Measurements from ENCODE around the gene DOCK1.

DOCK1 gene

DNA sequence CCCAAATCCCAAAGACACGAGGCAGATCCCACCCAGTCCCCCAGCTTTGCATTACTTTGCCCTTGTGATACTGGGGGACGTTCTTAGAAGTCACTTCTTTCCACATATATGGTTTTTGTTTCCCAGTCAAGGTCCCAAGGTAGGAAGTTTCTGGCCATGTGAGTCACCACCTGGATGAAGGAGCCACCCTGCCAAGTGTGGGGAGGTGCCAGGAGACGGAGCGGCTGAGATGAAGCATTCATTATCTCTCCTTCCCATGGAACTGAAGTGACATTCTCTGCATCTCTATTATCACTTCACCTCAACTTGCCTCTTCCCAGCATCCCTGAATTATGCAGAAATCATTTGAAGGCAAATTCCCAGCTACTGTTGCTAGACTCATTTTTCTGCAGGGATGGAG is 427.4 kb downstream of the DOCK1 start:
- Histone ChIP-seq H3K4me3 (ENCODE audit: low read length) (no peak overlapping the region), H3K9ac (ENCODE audit: low read depth, low read length) (no peak overlapping the region), H3K36me3 (ENCODE audit: insufficient read depth, low read length) (no peaks in the 10 kb centered on the region), H3K4me1 (ENCODE audit: control insufficient read depth, insufficient read depth, low read length) (no peaks in the 10 kb centered on the region), H3K9me3 (replicated peaks; ENCODE audit: low read length) (no peaks in the 10 kb centered on the region), H3K27me3 (ENCODE audit: control insufficient read depth, insufficient read depth, low read length) (no peaks in the 10 kb centered on the region), H3K4me2 (ENCODE audit: low read length) (no peak overlapping the region)

DNA sequence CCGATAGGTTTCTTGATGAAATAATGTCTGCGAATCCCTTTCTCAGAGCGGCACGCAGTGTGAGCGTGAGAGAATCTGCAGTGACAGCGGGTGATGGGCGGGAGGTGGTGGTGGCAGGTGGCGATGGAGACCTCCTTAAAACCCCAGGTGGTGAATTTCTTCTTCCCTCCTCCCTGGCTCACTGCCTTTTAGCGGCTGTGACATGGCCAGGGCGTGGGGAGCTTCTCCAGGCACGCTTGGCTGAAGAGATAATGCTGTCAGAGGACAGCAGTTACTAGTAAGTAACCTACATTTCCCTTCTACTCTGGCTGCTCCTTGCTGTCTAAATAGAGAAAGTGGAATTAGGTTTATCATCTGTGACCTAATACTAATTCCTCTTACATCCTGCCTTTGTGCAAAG is 432.6 kb downstream of the DOCK1 start:
- H3K9me3 ChIP-seq (replicated peaks; ENCODE audit: low read length) = no peaks in the 10 kb centered on the region
- H3K9ac ChIP-seq (ENCODE audit: low read depth, low read length) = no peak overlapping the region
- H3K4me2 ChIP-seq (ENCODE audit: low read length) = no peak overlapping the region
- no peak overlapping the region for H3K4me3 ChIP-seq (ENCODE audit: low read length)
- H3K4me1 ChIP-seq (ENCODE audit: control insufficient read depth, insufficient read depth, low read length) = no peaks in the 10 kb centered on the region
- H3K36me3 ChIP-seq (ENCODE audit: insufficient read depth, low read length) = no peaks in the 10 kb centered on the region
- no peaks in the 10 kb centered on the region for H3K27me3 ChIP-seq (ENCODE audit: control insufficient read depth, insufficient read depth, low read length)

DNA sequence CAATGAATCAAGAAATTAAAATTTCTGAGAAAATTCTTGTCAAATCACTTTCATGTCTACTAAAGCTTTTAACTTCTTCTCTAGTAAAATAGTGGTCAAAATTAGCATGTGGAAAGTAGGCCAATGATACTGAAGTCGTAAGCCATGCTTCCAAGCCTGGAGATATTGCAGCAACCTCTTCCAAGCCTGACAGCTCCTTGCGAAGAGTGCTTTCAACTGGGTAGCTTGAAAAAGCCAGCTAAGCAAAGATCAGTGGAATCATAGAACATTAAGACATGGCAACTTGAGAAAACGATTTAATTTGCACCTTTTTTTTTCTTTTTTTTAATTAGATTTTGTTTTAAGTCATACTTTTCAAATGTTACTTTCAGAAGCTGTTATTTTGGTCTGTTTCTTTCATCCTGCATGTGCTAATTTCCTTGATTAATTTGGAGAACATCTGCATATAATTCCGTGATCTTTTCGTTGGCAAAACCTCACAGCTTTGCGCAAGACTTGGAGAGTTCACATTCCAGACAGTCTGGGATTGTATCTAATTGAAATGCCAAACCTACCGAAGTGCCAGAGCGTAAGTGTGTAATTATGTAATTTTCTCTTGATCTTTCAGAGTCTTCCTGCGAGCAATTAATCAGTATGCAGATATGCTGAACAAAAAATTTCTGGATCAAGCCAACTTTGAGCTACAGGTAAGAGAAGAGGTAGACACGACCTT is 433.3 kb downstream of the DOCK1 start:
- Histone ChIP-seq H3K27me3 (ENCODE audit: control insufficient read depth, insufficient read depth, low read length) (no peaks in the 10 kb centered on the region), H3K4me1 (ENCODE audit: control insufficient read depth, insufficient read depth, low read length) (no peaks in the 10 kb centered on the region), H3K4me3 (ENCODE audit: low read length) (no peak overlapping the region), H3K36me3 (ENCODE audit: insufficient read depth, low read length) (peaks cover under 1% of the 10 kb centered on the region), H3K9me3 (replicated peaks; ENCODE audit: low read length) (no peaks in the 10 kb centered on the region), H3K4me2 (ENCODE audit: low read length) (no peak overlapping the region), H3K9ac (ENCODE audit: low read depth, low read length) (no peak overlapping the region)

DNA sequence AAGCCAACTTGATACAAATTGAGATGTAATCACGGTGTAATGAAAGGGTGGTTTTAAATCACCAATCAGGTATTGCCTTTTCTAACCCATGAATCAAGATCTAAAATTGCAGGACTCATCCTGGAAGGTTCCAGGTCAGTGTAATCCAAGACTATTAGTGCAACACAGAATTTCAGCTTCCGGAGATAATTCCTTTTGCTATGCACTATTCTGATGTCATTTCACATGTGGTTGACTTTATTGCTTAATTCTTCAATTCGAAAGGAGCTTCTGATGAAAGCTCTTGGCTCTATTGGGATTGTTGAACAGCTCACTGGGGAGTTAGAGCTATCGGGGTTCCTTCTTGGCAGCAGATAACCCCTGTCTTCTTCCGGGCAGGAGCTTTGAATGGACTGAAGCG is 438.6 kb downstream of the DOCK1 start:
- peaks cover 12% of the 10 kb centered on the region for H3K36me3 ChIP-seq (ENCODE audit: insufficient read depth, low read length)
- H3K4me3 ChIP-seq (ENCODE audit: low read length) = no peak overlapping the region
- no peaks in the 10 kb centered on the region for H3K4me1 ChIP-seq (ENCODE audit: control insufficient read depth, insufficient read depth, low read length)
- no peaks in the 10 kb centered on the region for H3K9me3 ChIP-seq (replicated peaks; ENCODE audit: low read length)
- no peak overlapping the region for H3K9ac ChIP-seq (ENCODE audit: low read depth, low read length)
- H3K4me2 ChIP-seq (ENCODE audit: low read length) = no peak overlapping the region
- no peaks in the 10 kb centered on the region for H3K27me3 ChIP-seq (ENCODE audit: control insufficient read depth, insufficient read depth, low read length)

DNA sequence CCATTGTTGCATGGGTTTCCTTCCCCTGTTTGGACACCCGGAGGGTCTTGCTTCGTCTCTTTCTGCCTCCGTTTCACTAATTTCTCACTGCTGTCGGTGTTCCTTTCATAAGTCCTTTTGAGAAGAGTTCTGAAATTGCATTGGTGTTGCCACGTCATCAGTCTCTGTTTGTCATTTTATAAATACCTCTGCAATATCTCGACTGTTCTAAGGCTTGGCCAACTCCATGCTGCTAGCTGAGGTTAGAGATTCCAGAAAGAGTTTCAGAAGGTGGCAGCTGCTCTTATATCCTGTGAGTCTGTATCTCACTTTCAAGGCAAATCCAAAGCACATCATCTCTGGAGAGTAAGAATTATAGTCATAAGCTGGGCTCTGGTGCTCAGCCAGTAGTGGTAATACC is 439.1 kb downstream of the DOCK1 start:
- H3K4me2 ChIP-seq (ENCODE audit: low read length) = no peak overlapping the region
- peaks cover 12% of the 10 kb centered on the region for H3K36me3 ChIP-seq (ENCODE audit: insufficient read depth, low read length)
- H3K9me3 ChIP-seq (replicated peaks; ENCODE audit: low read length) = no peaks in the 10 kb centered on the region
- no peak overlapping the region for H3K4me3 ChIP-seq (ENCODE audit: low read length)
- H3K9ac ChIP-seq (ENCODE audit: low read depth, low read length) = no peak overlapping the region
- no peaks in the 10 kb centered on the region for H3K4me1 ChIP-seq (ENCODE audit: control insufficient read depth, insufficient read depth, low read length)
- H3K27me3 ChIP-seq (ENCODE audit: control insufficient read depth, insufficient read depth, low read length) = no peaks in the 10 kb centered on the region

DNA sequence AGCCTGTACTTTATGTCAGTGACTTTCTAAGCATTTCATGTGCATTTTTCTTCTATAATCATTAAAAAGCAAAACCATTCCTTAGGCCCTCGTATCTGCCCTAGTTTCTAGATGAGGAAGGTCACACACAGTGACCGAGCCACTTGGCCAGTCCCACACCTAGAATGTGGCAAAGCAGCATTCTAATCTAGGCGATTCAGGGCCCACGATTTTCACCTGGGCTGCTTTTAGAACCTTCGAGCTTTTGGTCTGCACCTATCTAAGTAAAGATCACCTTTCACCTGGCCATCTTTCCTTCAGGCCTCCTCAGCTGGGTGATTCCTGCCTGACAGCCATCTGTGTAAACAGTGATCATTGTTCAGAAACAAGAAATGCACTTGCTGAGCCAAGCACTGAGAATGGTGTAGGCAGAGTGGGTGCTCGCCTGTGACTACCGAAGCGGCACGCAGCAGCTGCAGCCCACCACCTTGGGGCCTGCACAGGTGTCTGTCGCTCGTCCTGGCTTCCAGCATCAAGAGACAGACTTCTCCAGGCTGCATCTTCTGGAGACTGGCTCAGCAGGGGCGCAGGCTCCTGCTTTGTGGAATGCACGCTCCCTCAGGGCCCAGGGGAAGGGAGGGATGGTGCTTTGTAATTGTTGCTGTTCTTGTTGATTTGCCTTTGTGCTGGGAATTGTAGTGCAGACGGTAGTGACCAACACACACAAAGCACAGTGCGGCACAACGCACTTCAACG is 440.2 kb downstream of the DOCK1 start:
- H3K4me3 ChIP-seq (ENCODE audit: low read length) = no peak overlapping the region
- H3K36me3 ChIP-seq (ENCODE audit: insufficient read depth, low read length) = peaks cover 12% of the 10 kb centered on the region
- H3K4me2 ChIP-seq (ENCODE audit: low read length) = no peak overlapping the region
- no peak overlapping the region for H3K9ac ChIP-seq (ENCODE audit: low read depth, low read length)
- H3K9me3 ChIP-seq (replicated peaks; ENCODE audit: low read length) = no peaks in the 10 kb centered on the region
- H3K27me3 ChIP-seq (ENCODE audit: control insufficient read depth, insufficient read depth, low read length) = no peaks in the 10 kb centered on the region
- no peaks in the 10 kb centered on the region for H3K4me1 ChIP-seq (ENCODE audit: control insufficient read depth, insufficient read depth, low read length)

DNA sequence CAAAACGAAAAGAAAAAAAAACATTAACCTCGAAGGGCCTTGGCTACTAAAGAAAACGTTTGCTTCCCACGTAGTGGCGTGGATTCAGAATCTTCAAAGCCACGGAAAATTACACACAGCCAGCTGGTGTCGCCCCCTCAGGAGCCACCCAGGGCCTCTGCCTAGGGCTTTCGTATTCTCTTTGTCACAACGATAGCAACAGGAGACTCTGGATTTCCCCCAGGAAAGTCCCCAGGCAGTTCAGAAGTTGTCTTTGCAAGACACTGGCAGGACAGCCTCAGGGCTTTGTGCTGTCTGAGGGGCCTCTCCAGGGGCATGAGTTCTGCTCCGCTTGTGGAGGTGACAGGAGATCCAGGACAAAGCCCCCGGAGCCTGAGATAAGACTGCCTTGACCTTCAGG is 441.4 kb downstream of the DOCK1 start:
- no peak overlapping the region for H3K4me2 ChIP-seq (ENCODE audit: low read length)
- no peak overlapping the region for H3K9ac ChIP-seq (ENCODE audit: low read depth, low read length)
- H3K27me3 ChIP-seq (ENCODE audit: control insufficient read depth, insufficient read depth, low read length) = no peaks in the 10 kb centered on the region
- no peaks in the 10 kb centered on the region for H3K4me1 ChIP-seq (ENCODE audit: control insufficient read depth, insufficient read depth, low read length)
- peaks cover 12% of the 10 kb centered on the region for H3K36me3 ChIP-seq (ENCODE audit: insufficient read depth, low read length)
- no peak overlapping the region for H3K4me3 ChIP-seq (ENCODE audit: low read length)
- no peaks in the 10 kb centered on the region for H3K9me3 ChIP-seq (replicated peaks; ENCODE audit: low read length)

DNA sequence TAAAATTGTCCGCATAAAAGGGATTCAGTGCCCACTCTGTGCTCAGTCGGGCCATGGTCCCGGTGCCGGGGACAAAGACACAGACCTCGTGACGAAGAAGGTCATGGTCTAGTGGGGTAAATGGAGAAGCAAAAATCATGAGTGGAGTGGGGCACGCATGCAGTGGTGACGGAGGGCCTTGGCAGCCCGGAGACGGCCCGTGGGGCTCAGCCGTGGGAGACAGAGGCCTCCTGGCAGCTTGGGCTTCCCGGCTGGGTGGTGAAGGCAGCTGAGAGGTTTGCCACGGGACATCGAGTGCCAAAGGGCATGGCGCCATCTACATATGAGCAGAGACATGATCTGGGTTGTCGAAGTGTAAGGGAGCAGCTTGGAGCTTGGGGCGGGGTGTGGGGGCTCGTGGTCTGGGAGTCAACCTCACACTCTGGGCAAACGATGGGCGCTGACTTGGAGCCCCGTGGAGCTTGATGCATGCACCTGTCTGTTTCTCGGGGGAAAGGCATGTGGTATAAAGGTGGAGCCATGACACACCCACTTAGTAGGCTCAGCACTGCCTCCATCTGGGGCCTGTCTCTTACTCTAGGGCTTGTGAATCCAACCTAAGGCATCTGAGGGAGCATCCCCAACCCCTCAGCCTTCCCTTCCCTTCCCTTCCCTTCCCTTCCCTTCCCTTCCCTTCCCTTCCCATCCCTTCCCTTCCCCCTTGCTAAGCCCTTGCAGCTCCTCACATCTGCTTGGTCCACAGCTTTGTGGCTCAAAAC is 442.2 kb downstream of the DOCK1 start:
- Histone ChIP-seq H3K9me3 (replicated peaks; ENCODE audit: low read length) (no peaks in the 10 kb centered on the region), H3K4me2 (ENCODE audit: low read length) (no peak overlapping the region), H3K9ac (ENCODE audit: low read depth, low read length) (no peak overlapping the region), H3K27me3 (ENCODE audit: control insufficient read depth, insufficient read depth, low read length) (no peaks in the 10 kb centered on the region), H3K4me3 (ENCODE audit: low read length) (no peak overlapping the region), H3K36me3 (ENCODE audit: insufficient read depth, low read length) (peaks cover 12% of the 10 kb centered on the region), H3K4me1 (ENCODE audit: control insufficient read depth, insufficient read depth, low read length) (no peaks in the 10 kb centered on the region)

DNA sequence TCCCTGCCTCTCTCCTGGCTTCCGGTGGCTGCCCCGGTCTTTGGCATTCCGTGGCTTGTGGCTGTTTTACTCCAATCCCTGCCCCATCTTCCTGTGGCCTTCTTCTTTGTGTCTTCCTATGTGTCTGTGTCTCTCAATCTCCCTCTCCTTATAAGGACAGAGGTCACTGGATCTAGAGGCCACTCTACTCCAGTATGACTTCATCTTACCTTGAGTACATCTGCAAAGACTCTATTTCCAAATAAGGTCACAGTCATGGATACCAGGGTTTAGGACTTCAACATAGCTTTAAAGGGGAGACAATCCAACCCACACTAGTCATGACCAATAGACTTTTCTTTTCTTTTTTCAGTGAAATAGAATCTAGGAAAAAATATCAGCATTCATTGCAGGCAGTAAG is 444.5 kb downstream of the DOCK1 start:
- no peaks in the 10 kb centered on the region for H3K9me3 ChIP-seq (replicated peaks; ENCODE audit: low read length)
- H3K9ac ChIP-seq (ENCODE audit: low read depth, low read length) = no peak overlapping the region
- peaks cover 5% of the 10 kb centered on the region for H3K36me3 ChIP-seq (ENCODE audit: insufficient read depth, low read length)
- H3K4me2 ChIP-seq (ENCODE audit: low read length) = no peak overlapping the region
- H3K4me1 ChIP-seq (ENCODE audit: control insufficient read depth, insufficient read depth, low read length) = no peaks in the 10 kb centered on the region
- no peak overlapping the region for H3K4me3 ChIP-seq (ENCODE audit: low read length)
- H3K27me3 ChIP-seq (ENCODE audit: control insufficient read depth, insufficient read depth, low read length) = no peaks in the 10 kb centered on the region

DNA sequence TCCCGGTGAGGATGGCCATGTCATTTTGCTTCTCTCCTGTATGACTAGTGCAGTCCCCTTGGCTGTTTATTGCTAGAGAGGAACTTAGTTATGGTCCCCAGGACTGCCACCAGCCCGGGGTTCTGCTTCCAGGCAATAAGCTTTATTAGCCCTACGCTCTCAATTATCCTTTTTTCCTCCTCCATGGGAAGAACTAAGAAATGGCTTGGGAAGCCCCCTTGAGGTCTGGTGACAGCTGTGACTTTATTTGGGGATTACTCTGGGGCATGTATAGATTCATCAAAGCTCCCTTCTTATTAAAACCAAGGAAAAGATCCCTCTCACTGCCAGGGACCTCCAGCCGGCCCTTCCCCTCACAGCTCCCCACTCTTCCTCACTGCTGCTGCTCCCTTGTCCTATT is 446.3 kb downstream of the DOCK1 start:
- H3K9ac ChIP-seq (ENCODE audit: low read depth, low read length) = no peak overlapping the region
- H3K4me1 ChIP-seq (ENCODE audit: control insufficient read depth, insufficient read depth, low read length) = no peaks in the 10 kb centered on the region

DNA sequence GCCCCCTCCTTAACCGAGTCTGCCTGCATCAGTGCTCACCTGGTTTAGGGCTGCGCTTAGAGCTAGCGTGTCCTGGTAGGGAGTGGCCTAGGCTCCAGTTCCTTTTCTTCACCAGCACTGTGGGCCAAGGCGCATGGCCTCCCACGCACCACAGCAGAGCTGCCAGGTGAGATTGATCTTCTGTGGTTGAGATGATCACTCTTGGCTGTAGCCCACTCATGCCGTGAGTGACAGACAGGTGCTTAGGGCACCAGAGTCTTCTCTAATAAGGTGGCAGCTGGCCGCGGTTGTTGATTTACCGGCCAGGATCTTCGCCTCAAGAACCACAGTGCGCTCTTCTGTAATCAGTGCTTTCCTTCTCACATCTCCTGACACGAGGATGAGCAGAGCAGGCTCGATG is 448.3 kb downstream of the DOCK1 start:
- Histone ChIP-seq H3K4me1 (ENCODE audit: control insufficient read depth, insufficient read depth, low read length) (no peaks in the 10 kb centered on the region), H3K4me3 (ENCODE audit: low read length) (no peak overlapping the region), H3K4me2 (ENCODE audit: low read length) (no peak overlapping the region), H3K9ac (ENCODE audit: low read depth, low read length) (no peak overlapping the region), H3K27me3 (ENCODE audit: control insufficient read depth, insufficient read depth, low read length) (no peaks in the 10 kb centered on the region), H3K36me3 (ENCODE audit: insufficient read depth, low read length) (peaks cover 9% of the 10 kb centered on the region), H3K9me3 (replicated peaks; ENCODE audit: low read length) (no peaks in the 10 kb centered on the region)

More for the DNA sequence above, 446.3 kb downstream of the DOCK1 start:
- Histone ChIP-seq H3K4me2 (ENCODE audit: low read length) (no peak overlapping the region), H3K9me3 (replicated peaks; ENCODE audit: low read length) (no peaks in the 10 kb centered on the region), H3K4me3 (ENCODE audit: low read length) (no peak overlapping the region), H3K36me3 (ENCODE audit: insufficient read depth, low read length) (peaks cover 10% of the 10 kb centered on the region), H3K27me3 (ENCODE audit: control insufficient read depth, insufficient read depth, low read length) (no peaks in the 10 kb centered on the region)

All from skeletal muscle satellite cell (primary cell).